T-helper 17 cell (primary cell): ENCODE results near the gene FBXO46. TPM values are rescaled to one million over a fixed set of nuclear protein-coding genes. Genes with fewer than 3 reads are reported as not detected.
"Not testable (repeated sequence)": the region's sequence is repeated elsewhere in the genome, so short reads cannot be mapped to it uniquely, and the experiment has no call there.

Experiments used
- ATAC-seq: fragments of 150-1000 bp; cut with Tn5 transposase; 2 replicates; pipeline ENCODE4 v1.10.0; 2021; ENCODE audit warnings: mild to moderate bottlenecking, moderate library complexity
- DNase-seq, 3 donors: peaks; one replicate each; pipeline versions ENCODE4 v3.0.0 to v3.0.0-alpha.2; 2020 to 2021
- H3K9me3 ChIP-seq: one replicate; pipeline ENCODE4 v1.7.0; 2013; ENCODE audit warnings: low read length, mild to moderate bottlenecking; ENCODE audit not compliant: control insufficient read depth, poor library complexity, severe bottlenecking
- H3K27ac Mint-ChIP-seq: one replicate; pipeline ENCODE4 v1.8.0; 2022; ENCODE audit warnings: mild to moderate bottlenecking, moderate library complexity, mixed read lengths
- H3K27me3 Mint-ChIP-seq: one replicate; pipeline ENCODE4 v1.8.0; 2022; ENCODE audit warnings: mixed read lengths
- H3K36me3 Mint-ChIP-seq: one replicate; pipeline ENCODE4 v1.8.0; 2022; ENCODE audit warnings: low read depth, mixed read lengths
- H3K4me1 Mint-ChIP-seq: one replicate; pipeline ENCODE4 v1.8.0; 2022; ENCODE audit warnings: mild to moderate bottlenecking, mixed read lengths
- H3K4me3 Mint-ChIP-seq: one replicate; pipeline ENCODE4 v1.8.0; 2022; ENCODE audit warnings: mild to moderate bottlenecking, moderate library complexity, mixed read lengths
- total RNA-seq, 4 donors: library from RNA in 2 of 4; stranded (reverse) in 2 of 4; gene quantifications; one replicate each; pipeline ENCODE4 v1.2.3 and lab custom pipeline; 2022 to 2026

The FBXO46 gene
- total RNA-seq, 2 donors from 2014 or later: 19.4 to 23.2 TPM

DNA sequence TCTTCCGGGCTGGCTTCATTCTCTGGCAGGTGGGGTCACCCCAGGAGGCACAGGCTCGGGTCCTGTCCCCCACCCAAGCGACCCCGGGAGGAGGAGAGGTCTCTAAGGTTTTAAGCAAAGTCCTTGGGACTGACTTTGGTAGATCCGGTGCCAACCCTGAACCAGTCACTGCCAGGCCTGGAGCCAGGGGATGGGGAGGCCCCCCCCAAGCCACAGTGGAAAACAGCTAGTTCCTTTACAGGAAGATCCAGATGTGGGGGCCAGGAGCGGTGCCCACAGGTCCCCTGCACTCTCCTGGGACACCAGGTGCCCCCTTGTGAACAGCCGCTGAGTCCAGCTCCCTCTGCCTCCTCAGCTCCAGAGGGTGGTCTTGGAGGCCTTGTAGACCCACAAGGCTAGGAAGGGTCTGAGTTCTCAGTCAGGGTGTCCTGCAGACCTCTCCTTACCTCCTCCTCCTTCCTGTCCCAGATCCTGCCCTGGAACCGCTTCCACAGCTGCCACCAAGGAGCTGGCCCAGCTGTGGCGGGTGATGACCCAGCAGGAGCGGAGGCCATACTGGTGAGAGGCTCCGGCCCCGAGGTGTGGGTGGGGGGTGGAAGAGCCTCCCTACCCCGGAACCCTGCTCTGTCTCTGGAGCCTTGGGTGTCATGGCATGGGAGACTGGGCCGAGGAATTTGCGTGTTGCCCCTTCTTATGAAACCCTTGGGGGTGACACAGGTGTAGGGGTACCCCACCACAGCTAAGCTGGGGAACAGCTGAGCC, 32.4 kb upstream of the FBXO46 start:
- H3K27ac Mint-ChIP-seq: no peak overlapping the region
- H3K4me3 Mint-ChIP-seq: no peak overlapping the region
- ATAC-seq (no peak), DNase-seq (no peak)
- no peaks in the 10 kb centered on the region for H3K9me3 ChIP-seq
- H3K4me1 Mint-ChIP-seq: peaks cover 2% of the 10 kb centered on the region
- H3K36me3 Mint-ChIP-seq: no peaks in the 10 kb centered on the region
- peaks cover 10% of the 10 kb centered on the region for H3K27me3 Mint-ChIP-seq

DNA sequence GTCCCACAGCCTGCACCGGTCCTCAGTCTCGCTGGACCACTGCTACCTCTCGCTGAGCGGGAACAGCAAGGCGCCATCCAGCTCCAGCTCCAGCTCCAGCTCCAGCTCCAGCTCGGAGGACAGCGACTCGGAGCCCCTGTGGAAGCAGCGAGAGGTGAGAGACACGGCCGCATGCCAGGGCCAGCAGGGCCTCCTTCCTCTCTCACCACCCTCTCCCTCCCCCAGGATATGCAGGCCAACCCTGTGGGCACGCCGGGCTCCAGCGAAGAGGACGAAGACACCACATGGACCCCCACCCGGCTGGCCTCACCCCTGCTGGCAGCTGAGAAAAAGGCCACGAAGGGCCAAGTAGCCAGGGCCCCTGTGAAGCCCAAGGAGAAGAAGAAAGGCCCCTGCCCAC, 31.0 kb upstream of the FBXO46 start:
- Mint-ChIP-seq H3K4me3 (no peak overlapping the region), H3K36me3 (no peaks in the 10 kb centered on the region), H3K27ac (no peak overlapping the region), H3K4me1 (peaks cover 4% of the 10 kb centered on the region), H3K27me3 (peaks cover 13% of the 10 kb centered on the region)
- ATAC-seq: no peak
- no peak for DNase-seq
- H3K9me3 ChIP-seq: no peaks in the 10 kb centered on the region

DNA sequence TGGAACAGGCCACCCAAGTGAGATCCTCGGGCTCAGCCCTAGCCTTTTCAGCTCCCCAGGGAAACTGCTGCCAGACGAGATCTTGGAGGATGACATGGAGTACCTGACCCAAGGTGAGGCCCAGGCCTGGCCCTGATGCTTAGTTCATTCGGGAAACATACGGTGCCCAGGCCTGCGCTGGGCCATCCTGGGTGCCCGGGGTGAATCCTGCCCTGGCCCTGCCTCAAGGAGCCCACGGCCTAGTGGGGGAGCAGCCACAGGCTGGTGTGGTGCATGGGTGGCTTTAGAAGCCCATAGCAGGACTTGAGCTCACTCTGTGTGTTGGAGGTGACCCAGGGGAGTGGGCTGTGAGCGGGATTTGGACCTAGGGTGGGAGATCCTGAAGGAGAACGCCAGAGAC, 28.2 kb upstream of the FBXO46 start:
- Mint-ChIP-seq H3K27ac (no peak overlapping the region), H3K4me1 (peaks cover 3% of the 10 kb centered on the region), H3K27me3 (peaks cover 10% of the 10 kb centered on the region), H3K4me3 (no peak overlapping the region), H3K36me3 (no peaks in the 10 kb centered on the region)
- ATAC-seq (no peak), DNase-seq (no peak)
- H3K9me3 ChIP-seq: no peaks in the 10 kb centered on the region

DNA sequence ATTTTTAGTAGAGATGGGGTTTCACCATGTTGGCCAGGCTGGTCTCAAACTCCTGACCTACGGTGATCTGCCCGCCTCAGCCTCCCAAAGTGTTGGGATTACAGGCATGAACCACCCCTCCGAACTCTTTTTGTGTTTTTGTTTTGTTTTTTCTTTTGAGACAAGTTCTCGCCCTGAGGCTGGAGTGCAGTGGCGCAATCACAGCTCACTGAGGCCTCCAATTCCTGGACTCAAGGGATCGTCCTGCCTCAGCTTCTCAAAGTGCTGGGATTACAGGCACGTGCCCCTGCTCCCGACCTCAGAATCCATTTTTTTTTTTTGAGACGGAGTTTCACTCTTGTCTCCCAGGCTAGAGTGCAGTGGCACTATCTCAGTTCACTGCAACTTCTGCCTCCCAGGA, 27.0 kb upstream of the FBXO46 start:
- peaks cover 3% of the 10 kb centered on the region for H3K4me1 Mint-ChIP-seq
- ATAC-seq: no peak
- H3K9me3 ChIP-seq: no peaks in the 10 kb centered on the region

DNA sequence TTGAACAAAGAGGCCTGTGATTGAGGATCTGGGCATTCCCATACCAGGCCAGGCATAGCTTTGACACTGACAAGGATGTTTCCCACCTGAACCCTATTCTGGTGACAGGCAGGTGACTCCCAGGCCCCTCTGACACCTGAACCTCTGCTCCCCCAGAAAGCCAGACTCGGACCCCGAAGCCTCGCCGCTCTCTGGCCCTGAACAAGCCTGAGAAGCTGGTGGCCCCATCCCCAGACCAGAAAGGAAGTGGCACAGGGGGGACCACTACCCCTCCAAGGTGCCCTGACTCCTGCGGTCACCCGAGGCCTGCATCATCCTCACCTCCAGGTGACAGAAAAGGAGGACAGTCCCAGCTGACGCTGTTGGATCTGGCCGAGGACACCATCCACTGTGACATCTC, 23.6 kb upstream of the FBXO46 start:
- no peak overlapping the region for H3K27ac Mint-ChIP-seq
- no peaks in the 10 kb centered on the region for H3K36me3 Mint-ChIP-seq
- no peak overlapping the region for H3K4me3 Mint-ChIP-seq
- peaks cover 3% of the 10 kb centered on the region for H3K4me1 Mint-ChIP-seq
- H3K27me3 Mint-ChIP-seq: peaks cover 10% of the 10 kb centered on the region
- DNase-seq (no peak), ATAC-seq (no peak)
- no peaks in the 10 kb centered on the region for H3K9me3 ChIP-seq

More for the DNA sequence above, 27.0 kb upstream of the FBXO46 start:
- peaks cover 10% of the 10 kb centered on the region for H3K27me3 Mint-ChIP-seq
- DNase-seq: no peak
- no peak overlapping the region for H3K4me3 Mint-ChIP-seq
- H3K27ac Mint-ChIP-seq: no peak overlapping the region
- no peaks in the 10 kb centered on the region for H3K36me3 Mint-ChIP-seq

DNA sequence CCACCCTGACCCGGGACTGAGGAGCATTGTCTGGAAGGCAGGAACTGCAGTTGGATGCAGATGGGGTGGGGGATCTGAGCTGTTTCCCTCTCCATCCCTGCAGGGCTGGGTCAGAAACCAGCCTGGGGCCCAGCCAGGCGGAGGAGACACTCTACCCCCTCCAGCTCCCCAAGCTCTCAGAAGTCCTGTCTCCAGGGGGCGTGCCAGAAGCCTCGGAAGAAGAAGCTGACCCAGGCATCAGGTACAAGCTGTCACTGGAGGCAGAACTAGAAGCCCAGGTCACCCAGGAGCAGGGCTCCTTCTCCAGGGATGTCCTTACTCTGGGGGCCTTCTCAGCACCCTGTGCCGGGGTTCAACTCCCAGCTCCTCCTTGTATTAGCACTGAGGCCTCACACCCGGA, 22.9 kb upstream of the FBXO46 start:
- Mint-ChIP-seq H3K27ac (no peak overlapping the region), H3K4me3 (no peak overlapping the region), H3K36me3 (no peaks in the 10 kb centered on the region), H3K27me3 (peaks cover 6% of the 10 kb centered on the region), H3K4me1 (peaks cover 3% of the 10 kb centered on the region)
- H3K9me3 ChIP-seq: no peaks in the 10 kb centered on the region
- ATAC-seq: no peak
- DNase-seq: no peak

DNA sequence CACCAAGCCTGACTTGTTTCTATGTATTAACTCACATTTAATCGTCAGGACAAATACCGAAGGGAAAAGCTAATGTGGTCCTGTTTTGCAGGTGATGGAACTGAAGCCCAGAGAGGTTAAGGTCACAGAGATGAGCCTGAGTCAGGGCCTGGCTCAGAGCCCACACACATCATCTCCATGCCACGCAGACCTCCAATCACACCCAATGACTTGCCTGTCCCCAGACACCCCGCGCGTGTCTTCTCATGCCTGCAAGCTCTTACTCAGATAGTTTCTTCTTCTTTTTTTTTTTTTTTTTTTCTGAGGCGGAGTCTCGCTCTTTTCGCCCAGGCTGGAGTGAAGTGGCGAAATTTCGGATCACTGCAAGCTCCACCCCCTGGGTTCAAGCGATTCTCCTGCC, 21.9 kb upstream of the FBXO46 start:
- H3K4me3 Mint-ChIP-seq: no peak overlapping the region
- no peaks in the 10 kb centered on the region for H3K9me3 ChIP-seq
- H3K4me1 Mint-ChIP-seq: peaks cover 3% of the 10 kb centered on the region
- no peak for ATAC-seq
- DNase-seq: no peak
- H3K36me3 Mint-ChIP-seq: no peaks in the 10 kb centered on the region
- peaks cover 6% of the 10 kb centered on the region for H3K27me3 Mint-ChIP-seq
- no peak overlapping the region for H3K27ac Mint-ChIP-seq

DNA sequence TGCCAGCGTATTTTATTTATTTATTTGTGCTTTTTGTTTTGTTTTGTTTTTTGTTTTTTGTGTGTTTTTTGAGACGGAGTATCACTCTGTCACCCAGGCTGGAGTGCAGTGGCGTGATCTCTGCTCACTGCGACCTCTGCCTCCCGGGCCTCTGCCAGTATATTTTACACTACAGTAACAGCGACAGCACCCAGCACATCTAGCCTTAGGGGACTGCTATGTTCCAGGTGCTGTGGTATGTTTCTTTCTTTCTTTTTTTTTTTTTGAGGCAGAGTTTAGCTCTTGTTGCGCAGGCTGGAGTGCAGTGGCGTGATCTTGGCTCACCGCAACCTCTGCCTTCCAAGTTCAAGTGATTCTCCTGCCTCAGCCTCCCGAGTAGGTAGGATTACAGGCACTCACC, 20.8 kb upstream of the FBXO46 start:
- H3K36me3 Mint-ChIP-seq, H3K27me3 Mint-ChIP-seq, H3K4me3 Mint-ChIP-seq, H3K27ac Mint-ChIP-seq, H3K9me3 ChIP-seq, H3K4me1 Mint-ChIP-seq, DNase-seq, ATAC-seq: not testable (repeated sequence)

DNA sequence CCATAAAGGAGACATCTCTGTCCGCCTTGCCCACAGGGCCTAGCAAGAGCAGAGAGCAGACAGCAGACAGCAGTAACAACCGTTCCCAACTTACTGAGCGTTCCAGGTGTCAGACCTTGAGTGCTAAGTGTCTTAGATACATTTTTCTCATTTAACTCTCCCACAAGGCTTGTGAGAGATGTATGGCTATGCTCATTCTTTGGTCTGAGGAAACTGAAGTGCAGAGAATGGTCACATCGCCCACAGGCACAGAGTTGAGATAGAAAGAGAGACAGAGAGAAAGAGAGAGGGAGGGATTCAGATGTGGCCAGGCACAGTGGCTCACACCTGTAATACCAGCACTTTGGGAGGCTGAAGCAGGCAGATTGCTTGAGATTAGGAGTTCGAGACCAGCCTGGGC, 16.8 kb upstream of the FBXO46 start:
- H3K36me3 Mint-ChIP-seq: no peaks in the 10 kb centered on the region
- peaks cover 24% of the 10 kb centered on the region for H3K27me3 Mint-ChIP-seq
- no peaks in the 10 kb centered on the region for H3K9me3 ChIP-seq
- H3K4me3 Mint-ChIP-seq: no peak overlapping the region
- no peak for ATAC-seq
- no peak for DNase-seq
- peaks cover 2% of the 10 kb centered on the region for H3K4me1 Mint-ChIP-seq
- no peak overlapping the region for H3K27ac Mint-ChIP-seq

DNA sequence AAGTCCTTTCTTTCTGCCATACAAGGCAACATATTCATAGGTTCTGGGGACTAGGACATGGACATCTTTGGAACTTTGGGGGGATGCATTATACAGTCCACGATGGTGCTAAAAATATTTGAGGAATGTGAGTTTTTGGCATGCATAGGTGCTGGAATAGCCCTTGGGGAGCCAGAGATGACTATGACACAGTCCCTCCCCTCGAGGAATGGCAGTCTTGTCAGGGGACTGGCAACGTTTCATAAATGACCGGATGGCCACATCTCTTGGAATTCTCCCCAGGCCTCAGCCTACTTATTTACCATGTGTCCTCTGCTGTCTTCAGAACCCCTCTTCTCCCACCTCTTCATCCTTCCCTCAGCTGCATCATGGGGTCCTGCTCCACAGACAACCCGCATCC, 16.2 kb upstream of the FBXO46 start:
- Mint-ChIP-seq H3K4me1 (peaks cover 2% of the 10 kb centered on the region), H3K27ac (no peak overlapping the region), H3K4me3 (no peak overlapping the region), H3K27me3 (peaks cover 28% of the 10 kb centered on the region), H3K36me3 (no peaks in the 10 kb centered on the region)
- DNase-seq: no peak
- no peaks in the 10 kb centered on the region for H3K9me3 ChIP-seq
- ATAC-seq: no peak

DNA sequence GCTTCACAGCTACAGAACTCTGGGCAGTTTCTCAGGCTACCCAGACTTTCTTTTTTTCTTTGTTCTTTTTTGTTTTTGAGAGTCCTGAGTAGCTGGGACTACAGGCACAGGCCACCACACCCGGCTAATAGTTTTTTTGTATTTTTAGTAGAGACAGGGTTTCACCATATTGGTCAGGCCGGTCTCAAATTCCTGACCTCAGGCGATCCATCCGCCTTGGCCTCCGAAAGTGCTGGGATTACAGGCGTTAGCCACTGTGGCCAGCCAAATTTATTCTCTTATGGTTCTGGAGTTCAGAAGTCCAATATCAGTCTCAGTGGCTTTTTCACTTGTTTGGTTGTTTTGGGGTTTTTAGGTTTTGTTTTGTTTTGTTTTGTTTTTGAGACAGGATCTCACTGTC, 14.9 kb upstream of the FBXO46 start:
- no peak overlapping the region for H3K4me3 Mint-ChIP-seq
- no peak for DNase-seq
- H3K27me3 Mint-ChIP-seq: peaks cover 28% of the 10 kb centered on the region
- H3K36me3 Mint-ChIP-seq: no peaks in the 10 kb centered on the region
- peaks cover 2% of the 10 kb centered on the region for H3K4me1 Mint-ChIP-seq
- H3K9me3 ChIP-seq: no peaks in the 10 kb centered on the region
- no peak for ATAC-seq
- no peak overlapping the region for H3K27ac Mint-ChIP-seq

DNA sequence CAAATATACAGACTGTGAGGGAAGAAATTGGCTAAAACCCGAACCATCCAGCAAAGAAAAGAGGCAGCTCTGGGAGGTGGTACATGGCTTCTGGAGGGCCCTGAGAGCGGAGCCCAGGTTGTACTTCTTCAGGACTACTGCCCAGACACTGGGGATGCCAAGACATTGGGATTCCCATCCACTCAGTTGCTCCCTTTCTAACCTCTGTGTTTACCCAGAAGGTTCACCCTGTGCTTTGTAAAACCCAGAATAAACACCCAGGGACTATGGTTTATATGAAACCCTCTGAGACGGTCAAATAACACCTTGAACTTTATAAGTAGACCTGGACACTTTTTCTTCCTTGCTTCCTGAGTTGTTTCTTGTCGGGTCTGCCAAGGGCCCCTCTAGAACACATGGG, 12.3 kb upstream of the FBXO46 start:
- Mint-ChIP-seq H3K4me1 (peaks cover 2% of the 10 kb centered on the region), H3K4me3 (no peak overlapping the region), H3K36me3 (peaks cover 2% of the 10 kb centered on the region), H3K27ac (no peak overlapping the region), H3K27me3 (peaks cover 37% of the 10 kb centered on the region)
- no peaks in the 10 kb centered on the region for H3K9me3 ChIP-seq
- ATAC-seq (no peak), DNase-seq (no peak)

DNA sequence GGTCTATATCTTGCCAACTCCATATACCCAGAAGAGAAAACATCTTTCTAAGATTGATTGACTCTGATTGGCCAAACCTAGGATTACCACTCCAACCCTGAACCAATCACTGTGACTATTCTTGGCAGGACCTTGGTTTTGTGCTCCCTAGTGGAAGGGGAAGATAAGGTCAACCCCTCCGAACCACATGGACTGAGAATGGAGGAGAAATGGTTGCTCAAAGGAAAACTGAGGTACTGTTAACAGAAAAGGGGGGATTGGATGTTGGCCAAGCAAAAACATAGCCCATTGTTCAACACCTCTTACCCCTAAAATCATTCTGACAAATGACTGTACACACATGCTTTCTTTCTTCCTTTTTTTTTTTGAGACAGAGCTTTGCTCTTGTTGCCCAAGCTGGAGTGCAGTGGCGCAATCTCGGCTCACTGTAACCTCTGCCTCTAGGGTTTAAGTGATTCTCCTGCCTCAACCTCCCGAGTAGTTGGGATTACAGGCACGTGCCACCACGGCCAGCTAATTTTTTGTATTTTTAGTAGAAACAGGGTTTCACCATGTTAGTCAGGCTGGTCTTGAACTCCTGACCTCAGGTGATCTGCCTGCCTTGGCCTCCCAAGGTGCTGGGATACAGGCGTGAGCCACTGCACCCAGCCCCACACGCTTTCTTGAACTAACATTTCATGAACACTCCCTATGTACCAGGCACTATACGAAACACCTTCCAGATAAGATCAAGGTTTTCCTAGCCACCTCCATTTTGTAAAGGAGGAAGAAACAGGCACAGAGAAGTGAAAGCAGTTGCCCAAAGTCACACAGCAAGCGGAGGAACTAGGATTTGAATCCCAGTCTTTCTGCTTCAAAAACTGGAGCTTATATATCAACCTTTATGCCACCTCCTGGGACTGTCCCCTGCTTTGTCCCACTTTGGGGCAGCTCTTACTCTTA, 9.1 kb upstream of the FBXO46 start:
- no peak for DNase-seq
- H3K9me3 ChIP-seq: no peaks in the 10 kb centered on the region
- H3K36me3 Mint-ChIP-seq: peaks cover 3% of the 10 kb centered on the region
- no peak overlapping the region for H3K27ac Mint-ChIP-seq
- H3K4me1 Mint-ChIP-seq: no peaks in the 10 kb centered on the region
- H3K4me3 Mint-ChIP-seq: no peak overlapping the region
- ATAC-seq: no peak
- peaks cover 23% of the 10 kb centered on the region for H3K27me3 Mint-ChIP-seq
